ENCODE measurements around the gene CMBL. TPM values are rescaled to one million over a fixed set of nuclear protein-coding genes. Genes with fewer than 3 reads are reported as not detected.

The CMBL gene
- total RNA-seq, 1 donor from 2014 or later, result 0.75 TPM

DNA sequence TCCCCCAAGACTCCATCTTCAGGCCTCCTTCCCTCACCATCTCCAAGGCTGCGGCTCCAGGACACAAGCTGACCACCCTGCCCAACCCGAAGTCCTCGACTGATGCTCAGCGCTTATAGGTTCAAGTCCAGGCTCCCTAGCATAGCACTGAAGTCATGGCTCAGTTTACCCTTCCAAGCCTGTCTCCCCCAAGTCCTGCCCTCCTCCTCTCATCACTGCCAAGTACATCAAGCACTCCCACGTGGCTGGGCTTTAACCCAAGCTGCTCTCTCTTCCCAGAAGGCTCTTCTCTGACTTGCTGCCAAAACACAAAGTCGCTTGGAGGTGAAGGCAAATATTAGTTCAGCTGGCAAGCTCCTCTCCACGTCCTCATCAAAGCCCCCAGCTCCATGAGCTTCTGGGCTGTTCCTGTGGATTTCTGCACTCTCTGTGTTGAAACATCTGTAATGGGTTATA is 23.7 kb upstream of the CMBL start:
- DNase-seq (ENCODE audit: low spot score in 2 of 2), result no peak
- Histone ChIP-seq H3K27me3 (no peaks in the 10 kb centered on the region), H3K4me1 (peaks cover 0 to 33% of the 10 kb centered on the region in 2 donors), H3K9me3 (no peaks in the 10 kb centered on the region), H3K4me3 (no peak overlapping the region), H3K27ac (peak overlapping the region; percentile 10 to 70), H3K36me3 (no peaks in the 10 kb centered on the region)
- intact Hi-C loops (cut with DNase I), result loop anchor here (10.0 kb wide), 1 partner anchor 1877 kb away; no protein-coding TSS in a partner anchor
- no peak for TF ChIP-seq CTCF (IDR thresholded peaks at IDR 0.05)

DNA sequence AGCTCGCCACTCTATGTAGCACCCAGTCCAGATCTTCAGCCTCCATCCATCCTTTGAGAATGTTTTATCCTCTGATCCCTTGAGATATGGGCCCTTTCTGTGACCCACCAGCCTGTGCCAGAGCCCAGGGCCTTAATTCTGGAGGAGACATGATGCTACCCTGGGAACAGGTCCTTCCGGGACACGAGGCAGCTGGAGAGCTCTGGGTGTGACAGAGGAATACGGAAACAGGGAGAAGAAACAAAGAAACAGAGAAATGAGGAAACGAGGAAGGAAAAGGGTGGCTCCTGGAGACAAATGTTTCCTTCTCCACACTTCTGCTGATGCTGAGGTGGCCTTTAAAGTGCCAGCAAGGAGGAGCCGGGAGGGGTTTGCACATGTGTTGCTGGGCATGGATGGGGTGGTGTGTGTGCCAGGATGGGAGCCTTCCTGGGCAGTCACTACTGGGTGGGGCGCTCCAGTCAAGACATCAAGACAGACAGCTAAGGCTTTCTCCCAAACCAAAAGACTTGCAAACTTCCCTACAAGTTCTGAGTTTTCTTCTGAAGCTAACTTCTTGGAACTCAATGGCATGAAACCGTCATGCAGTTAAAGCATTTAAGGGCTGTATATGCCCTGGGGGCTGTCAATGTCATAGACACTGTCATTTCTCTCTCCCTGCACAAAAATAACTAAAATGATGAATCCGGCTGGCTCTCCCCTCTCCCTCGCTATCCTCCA is 23.0 kb upstream of the CMBL start:
- H3K4me1 ChIP-seq, result peaks cover 0 to 33% of the 10 kb centered on the region in 2 donors
- no peaks in the 10 kb centered on the region for H3K9me3 ChIP-seq
- no peak for TF ChIP-seq CTCF (IDR thresholded peaks at IDR 0.05)
- H3K4me3 ChIP-seq, result no peak overlapping the region
- intact Hi-C loops (cut with DNase I), result loop anchor here (10.0 kb wide), 1 partner anchor 1876 kb away; no protein-coding TSS in a partner anchor
- H3K27ac ChIP-seq, result peak overlapping the region; percentile 70 to 72
- no peaks in the 10 kb centered on the region for H3K36me3 ChIP-seq
- DNase-seq (ENCODE audit: low spot score in 2 of 2), result no peak
- H3K27me3 ChIP-seq, result no peaks in the 10 kb centered on the region

DNA sequence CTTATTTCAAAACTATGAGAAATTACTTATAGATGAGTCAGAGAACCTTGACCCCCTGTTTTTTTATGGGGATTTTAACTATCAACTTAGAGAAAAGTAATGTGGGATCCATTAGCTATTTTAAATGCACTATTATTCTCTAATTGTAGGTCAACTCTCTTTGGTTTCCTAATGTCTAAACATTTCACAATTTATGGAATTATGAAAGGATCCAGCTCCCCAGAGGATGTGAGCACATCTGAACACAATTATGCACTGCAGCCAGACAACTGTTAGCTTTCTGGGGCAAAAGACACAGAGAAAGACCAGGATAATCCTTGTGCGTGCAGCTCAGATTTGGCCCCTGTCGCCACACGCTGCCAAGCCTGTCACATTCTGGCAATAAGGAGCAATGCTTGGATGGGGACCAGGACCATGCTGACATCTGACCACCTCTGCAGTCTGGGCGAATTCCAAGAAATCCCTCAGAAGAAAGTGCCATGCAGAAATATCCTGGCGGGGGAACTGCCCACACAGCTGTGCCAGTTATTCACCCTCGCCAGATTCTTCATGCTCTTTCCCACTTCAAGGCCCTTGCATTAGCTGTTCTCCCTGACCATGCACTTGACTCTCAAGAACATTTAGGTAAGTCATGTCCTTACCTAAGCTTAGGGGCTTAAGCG is 22.2 kb upstream of the CMBL start:
- TF ChIP-seq CTCF (IDR thresholded peaks at IDR 0.05), result no peak
- DNase-seq (ENCODE audit: low spot score in 2 of 2), result peak in 1 of 2 donors; percentile 77
- no peaks in the 10 kb centered on the region for H3K9me3 ChIP-seq
- H3K36me3 ChIP-seq, result no peaks in the 10 kb centered on the region
- H3K4me1 ChIP-seq, result peaks cover 0 to 33% of the 10 kb centered on the region in 2 donors
- peak overlapping the region; percentile 70 to 72 for H3K27ac ChIP-seq
- H3K27me3 ChIP-seq, result no peaks in the 10 kb centered on the region
- intact Hi-C loops (cut with DNase I), result loop anchor here (10.0 kb wide), 1 partner anchor 1875 kb away; no protein-coding TSS in a partner anchor
- no peak overlapping the region for H3K4me3 ChIP-seq

DNA sequence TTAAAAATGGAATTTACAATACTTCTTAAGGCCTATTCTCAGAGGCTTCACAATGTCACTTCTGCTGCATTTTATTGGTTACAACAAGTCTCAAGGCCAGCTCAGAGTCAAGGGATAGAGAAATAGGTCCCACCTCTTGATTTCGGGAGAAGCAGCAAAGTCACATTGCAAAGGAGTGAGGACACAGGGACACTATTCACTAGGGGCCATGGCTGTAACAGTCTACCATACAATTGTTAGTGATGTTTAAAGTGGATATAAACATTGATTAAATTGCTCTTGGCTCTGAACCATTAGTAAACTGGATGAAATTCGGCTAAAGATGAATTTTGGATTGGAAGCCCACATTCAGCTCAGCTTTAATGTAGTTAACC is 21.7 kb upstream of the CMBL start:
- TF ChIP-seq CTCF (IDR thresholded peaks at IDR 0.05), result no peak
- no peak for DNase-seq (ENCODE audit: low spot score in 2 of 2)
- intact Hi-C loops (cut with DNase I), result no loop called here
- no peaks in the 10 kb centered on the region for H3K9me3 ChIP-seq
- no peaks in the 10 kb centered on the region for H3K27me3 ChIP-seq
- H3K36me3 ChIP-seq, result no peaks in the 10 kb centered on the region
- no peak overlapping the region for H3K4me3 ChIP-seq
- peaks cover 0 to 33% of the 10 kb centered on the region in 2 donors for H3K4me1 ChIP-seq
- H3K27ac ChIP-seq, result peak overlapping the region; percentile 70 to 72

DNA sequence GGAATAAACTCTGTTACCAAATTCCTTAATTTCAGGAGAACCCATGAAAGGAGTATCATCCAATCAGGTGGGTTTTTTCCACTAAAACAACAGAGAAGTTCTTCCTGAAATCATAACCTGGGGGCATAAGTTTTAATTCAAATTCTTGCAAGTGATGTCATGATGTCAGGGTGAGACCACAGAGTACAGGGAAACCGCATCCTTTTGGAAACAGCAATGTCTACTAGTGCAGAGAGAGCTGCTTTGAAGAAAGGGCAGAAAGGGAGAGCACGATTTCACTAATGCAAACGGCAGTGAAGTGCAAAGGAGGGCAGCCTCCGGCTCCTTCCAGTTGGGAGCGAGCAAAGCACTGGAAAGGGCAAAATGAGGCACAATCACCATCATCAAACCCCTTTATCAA is 20.6 kb upstream of the CMBL start:
- Histone ChIP-seq H3K4me3 (no peak overlapping the region), H3K4me1 (peaks cover 0 to 28% of the 10 kb centered on the region in 2 donors), H3K9me3 (no peaks in the 10 kb centered on the region), H3K27ac (peak overlapping the region in 1 of 2 donors; percentile 70), H3K27me3 (no peaks in the 10 kb centered on the region), H3K36me3 (no peaks in the 10 kb centered on the region)
- TF ChIP-seq CTCF (IDR thresholded peaks at IDR 0.05), result no peak
- DNase-seq (ENCODE audit: low spot score in 2 of 2), result no peak
- intact Hi-C loops (cut with DNase I), result no loop called here
